PC-9 (cell line): ENCODE data around the gene SCAPER. TPM values are rescaled to one million over a fixed set of nuclear protein-coding genes. Genes with fewer than 3 reads are reported as not detected.

ENCODE experiments used
- BruUV-seq: library from RNA; stranded (reverse); fragments of 400-500 nt; replicated peaks from 2 replicates; lab custom pipeline; 2021; lab: Mats Ljungman, UMichigan
- CTCF ChIA-PET: fragments of 300-600 bp; sonication (Branson Sonifier 250); formaldehyde crosslinking; loops from one replicate; lab custom pipeline; 2022; ENCODE audit warnings: antibody characterized with exemption; lab: Charles Lee
- POLR2A ChIA-PET: fragments of 300-600 bp; sonication (Branson Sonifier 250); formaldehyde crosslinking; loops from one replicate; lab custom pipeline; 2022; ENCODE audit warnings: antibody characterized with exemption; ENCODE audit not compliant: unreplicated experiment; lab: Charles Lee
- DNase-seq, 2 experiments: peaks; one replicate each; pipeline versions ENCODE4 v3.0.0 to v3.0.0-alpha.2; 2015 to 2022; ENCODE audit warnings: mixed read lengths in 1 of 2
- H2AFZ ChIP-seq: fragments of 200-600 bp; sonication (generic); 2 replicates; pipeline ENCODE4 v1.8.1; 2017; ENCODE audit warnings: antibody characterized with exemption
- H3F3A ChIP-seq: fragments of 200-600 bp; sonication (generic); 2 replicates; pipeline ENCODE4 v1.8.1; 2017; ENCODE audit warnings: antibody characterized with exemption, mild to moderate bottlenecking, low read depth; ENCODE audit not compliant: insufficient read depth
- H3K27ac ChIP-seq: fragments of 200-600 bp; sonication (generic); 2 replicates; pipeline ENCODE4 v1.6.1; 2016; ENCODE audit warnings: mixed run types
- H3K27me3 ChIP-seq: fragments of 200-600 bp; sonication (generic); 2 replicates; pipeline ENCODE4 v1.6.1; 2016; ENCODE audit warnings: low read depth, mixed run types; ENCODE audit not compliant: insufficient read depth
- H3K36me3 ChIP-seq: fragments of 200-600 bp; sonication (generic); 2 replicates; pipeline ENCODE4 v1.6.1; 2016; ENCODE audit warnings: low read depth, mixed run types
- H3K4me1 ChIP-seq: fragments of 200-600 bp; sonication (generic); replicated peaks from 2 replicates; pipeline ENCODE4 v1.6.1; 2016; ENCODE audit warnings: mixed run types; ENCODE audit not compliant: insufficient read depth
- H3K4me2 ChIP-seq: fragments of 200-600 bp; sonication (generic); 2 replicates; pipeline ENCODE4 v1.6.1; 2017; ENCODE audit warnings: mixed run types
- H3K4me3 ChIP-seq: fragments of 200-600 bp; sonication (generic); 2 replicates; pipeline ENCODE4 v1.6.1; 2016; ENCODE audit warnings: mixed run types
- H3K79me2 ChIP-seq: fragments of 200-600 bp; sonication (generic); 2 replicates; pipeline ENCODE4 v1.6.1; 2017; ENCODE audit warnings: low read depth, mixed run types
- H3K9me2 ChIP-seq: fragments of 200-600 bp; sonication (generic); 2 replicates; pipeline ENCODE4 v1.8.1; 2017; ENCODE audit warnings: mild to moderate bottlenecking; ENCODE audit not compliant: insufficient read depth
- H3K9me3 ChIP-seq: fragments of 200-600 bp; sonication (generic); 2 replicates; pipeline ENCODE4 v1.8.1; 2016; ENCODE audit warnings: low read depth; ENCODE audit not compliant: insufficient read depth
- H4K20me1 ChIP-seq: fragments of 200-600 bp; sonication (generic); 2 replicates; pipeline ENCODE4 v1.8.1; 2017; ENCODE audit not compliant: insufficient read depth
- EZH2 ChIP-seq: fragments of 200-600 bp; sonication (generic); IDR thresholded peaks from 2 replicates; pipeline ENCODE4 v1.8.0; 2017; ENCODE audit warnings: antibody characterized with exemption, low read depth
- intact Hi-C: fragments of 100-400 bp; cut with micrococcal nuclease; formaldehyde crosslinking; loops from one replicate; pipeline ENCODE4 v1.10.0; 2022; ENCODE audit not compliant: unreplicated experiment
- total RNA-seq: library from RNA; stranded (reverse); gene quantifications from 2 replicates; pipeline ENCODE4 v1.2.3, GENCODE V29; 2021
- TF ChIP-seq, protein P1 (sequence below): fragments of 200-600 bp; sonication (generic); conservative IDR thresholded peaks from 2 replicates; pipeline ENCODE4 v1.6.1; 2017; ENCODE audit warnings: mixed run types, antibody characterized with exemption, mild to moderate bottlenecking, moderate library complexity

SCAPER gene
- total RNA-seq, 1 experiment from 2014 or later, result 18.7 TPM

DNA sequence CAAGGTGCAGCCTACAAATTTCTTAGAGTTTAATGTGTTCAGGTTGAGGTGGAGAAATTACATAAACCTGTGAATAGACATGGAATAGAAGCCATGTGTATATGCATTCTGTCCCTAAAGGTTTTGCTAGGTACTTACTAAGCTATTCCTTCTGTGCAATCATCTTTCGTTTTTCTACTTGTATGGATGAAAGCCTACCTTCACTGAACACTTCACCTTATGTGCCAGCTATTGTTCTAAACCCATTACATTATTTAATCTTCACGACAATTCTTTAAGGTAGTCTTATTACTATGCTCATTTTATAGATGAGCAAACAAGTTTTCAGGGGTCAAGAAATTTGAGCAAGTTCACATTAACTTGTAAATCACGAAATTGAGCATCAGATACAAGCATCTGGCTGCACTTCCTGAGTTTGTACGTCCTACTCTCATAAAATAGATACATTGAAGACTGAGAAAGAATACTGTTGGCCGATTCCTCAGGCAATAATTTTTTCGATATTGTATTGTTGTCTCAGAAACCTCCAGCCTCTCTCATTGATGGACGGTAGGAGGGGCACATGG, 25.8 kb upstream of the SCAPER start:
- Histone ChIP-seq H3K79me2 (peaks cover 12% of the 10 kb centered on the region), H3K4me3 (peak overlapping the region; percentile 62), H4K20me1 (no peaks in the 10 kb centered on the region), H3K9me2 (no peaks in the 10 kb centered on the region; the same call in 1 of the 2 replicates), H3K27ac (no peak overlapping the region), H3K9me3 (no peaks in the 10 kb centered on the region), H2AFZ (peak overlapping the region; percentile 99), H3F3A (no peaks in the 10 kb centered on the region), H3K27me3 (no peaks in the 10 kb centered on the region), H3K4me2 (peak overlapping the region; percentile 94), H3K36me3 (no peaks in the 10 kb centered on the region), H3K4me1 (peaks cover 18% of the 10 kb centered on the region)
- TF ChIP-seq, protein P1, sequence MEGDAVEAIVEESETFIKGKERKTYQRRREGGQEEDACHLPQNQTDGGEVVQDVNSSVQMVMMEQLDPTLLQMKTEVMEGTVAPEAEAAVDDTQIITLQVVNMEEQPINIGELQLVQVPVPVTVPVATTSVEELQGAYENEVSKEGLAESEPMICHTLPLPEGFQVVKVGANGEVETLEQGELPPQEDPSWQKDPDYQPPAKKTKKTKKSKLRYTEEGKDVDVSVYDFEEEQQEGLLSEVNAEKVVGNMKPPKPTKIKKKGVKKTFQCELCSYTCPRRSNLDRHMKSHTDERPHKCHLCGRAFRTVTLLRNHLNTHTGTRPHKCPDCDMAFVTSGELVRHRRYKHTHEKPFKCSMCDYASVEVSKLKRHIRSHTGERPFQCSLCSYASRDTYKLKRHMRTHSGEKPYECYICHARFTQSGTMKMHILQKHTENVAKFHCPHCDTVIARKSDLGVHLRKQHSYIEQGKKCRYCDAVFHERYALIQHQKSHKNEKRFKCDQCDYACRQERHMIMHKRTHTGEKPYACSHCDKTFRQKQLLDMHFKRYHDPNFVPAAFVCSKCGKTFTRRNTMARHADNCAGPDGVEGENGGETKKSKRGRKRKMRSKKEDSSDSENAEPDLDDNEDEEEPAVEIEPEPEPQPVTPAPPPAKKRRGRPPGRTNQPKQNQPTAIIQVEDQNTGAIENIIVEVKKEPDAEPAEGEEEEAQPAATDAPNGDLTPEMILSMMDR, result no peak
- no peak for TF ChIP-seq EZH2
- POLR2A ChIA-PET, result interaction anchor here (0.6 to 0.7 kb wide), 4 partner anchors 30 to 588 kb away, joined by 3 to 4 read pairs (median 4); no protein-coding TSS in a partner anchor
- DNase-seq, result peak in 1 of 2 experiments; percentile 36
- CTCF ChIA-PET, result no interaction called here
- intact Hi-C loops, result no loop called here
- BruUV-seq, result TSS peak; percentile 97

DNA sequence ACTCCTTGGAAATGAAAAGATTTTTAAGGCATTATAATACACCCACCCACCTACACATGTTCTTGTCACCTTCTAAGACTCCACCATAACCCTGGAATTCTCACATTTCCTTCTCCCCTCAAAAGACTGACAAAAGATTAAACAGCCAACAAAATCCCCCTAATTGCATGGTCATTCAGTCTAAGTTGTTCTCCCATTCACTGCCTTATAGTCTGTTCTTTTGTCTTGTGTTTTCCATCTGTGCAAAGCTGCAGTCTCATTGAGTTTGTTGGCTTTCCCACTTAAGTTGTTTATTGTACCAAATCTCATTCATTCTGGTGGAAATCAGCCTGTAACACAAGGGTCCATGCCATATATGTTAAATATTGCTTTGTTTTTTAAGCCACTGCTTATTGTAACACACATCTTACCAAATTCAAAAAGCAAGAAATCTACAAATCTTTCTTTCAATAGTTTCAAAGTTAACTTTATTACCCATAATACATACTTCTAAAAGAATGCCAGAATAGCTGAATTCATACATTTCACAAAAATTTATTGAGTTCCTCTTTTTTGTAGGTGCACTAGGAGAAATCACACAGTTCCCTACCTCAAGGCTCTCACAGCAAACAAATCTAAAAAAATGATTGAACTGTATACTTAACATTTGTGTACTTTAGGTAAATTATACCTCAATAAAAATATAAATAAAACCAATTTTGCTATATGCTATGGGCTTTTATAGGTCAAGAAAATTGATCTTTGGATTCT, 24.0 kb upstream of the SCAPER start:
- Histone ChIP-seq H3K79me2 (peaks cover 12% of the 10 kb centered on the region), H3K27ac (no peak overlapping the region), H3K4me2 (no peak overlapping the region), H3K36me3 (no peaks in the 10 kb centered on the region), H3K4me3 (no peak overlapping the region), H3K9me2 (no peaks in the 10 kb centered on the region; the same call in 1 of the 2 replicates), H2AFZ (no peak overlapping the region), H3K4me1 (peaks cover 18% of the 10 kb centered on the region), H3K27me3 (no peaks in the 10 kb centered on the region), H3F3A (no peaks in the 10 kb centered on the region), H3K9me3 (no peaks in the 10 kb centered on the region), H4K20me1 (no peaks in the 10 kb centered on the region)
- DNase-seq, result no peak
- no TSS peak for BruUV-seq
- ChIA-PET CTCF (no interaction called here), POLR2A (no interaction called here)
- TF ChIP-seq EZH2, result no peak
- TF ChIP-seq, protein P1, result no peak
- intact Hi-C loops, result no loop called here

DNA sequence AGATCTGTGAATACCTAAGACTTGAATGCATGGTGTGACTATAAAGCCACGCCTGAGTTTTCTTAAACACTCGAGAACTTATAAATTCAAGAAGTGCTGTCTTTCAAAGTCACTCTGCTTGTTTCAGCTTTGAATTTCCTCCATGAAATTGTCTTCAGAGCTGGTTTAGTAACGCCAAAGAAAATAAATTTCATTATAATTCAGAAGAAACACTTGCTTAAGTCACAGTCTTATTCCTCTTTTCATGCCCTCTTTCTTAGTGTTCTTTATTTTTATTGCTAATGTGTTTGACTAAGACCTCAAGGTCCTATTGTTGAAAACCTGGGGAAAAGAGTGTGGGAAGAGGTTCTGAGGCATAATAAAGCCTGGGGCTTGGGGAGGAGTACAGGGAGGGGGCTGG, 23.1 kb upstream of the SCAPER start:
- H3K4me3 ChIP-seq, result no peak overlapping the region
- no peak overlapping the region for H3K27ac ChIP-seq
- BruUV-seq, result no TSS peak
- no peaks in the 10 kb centered on the region; the same call in 1 of the 2 replicates for H3K9me2 ChIP-seq
- no peak overlapping the region for H3K4me2 ChIP-seq
- H4K20me1 ChIP-seq, result no peaks in the 10 kb centered on the region
- intact Hi-C loops, result no loop called here
- H3F3A ChIP-seq, result no peaks in the 10 kb centered on the region
- ChIA-PET CTCF (no interaction called here), POLR2A (interaction anchor here (0.7 kb wide), 2 partner anchors 732 to 913 kb away, joined by 5 to 6 read pairs; no protein-coding TSS in a partner anchor)
- TF ChIP-seq, protein P1, result no peak
- TF ChIP-seq EZH2, result no peak
- H3K36me3 ChIP-seq, result no peaks in the 10 kb centered on the region
- H2AFZ ChIP-seq, result no peak overlapping the region
- H3K79me2 ChIP-seq, result peaks cover 10% of the 10 kb centered on the region
- H3K9me3 ChIP-seq, result no peaks in the 10 kb centered on the region
- H3K4me1 ChIP-seq, result peaks cover 18% of the 10 kb centered on the region
- no peak for DNase-seq
- H3K27me3 ChIP-seq, result no peaks in the 10 kb centered on the region
